SK-N-SH (cell line): Measurements from ENCODE around the gene GLCE.

Source experiments
- CTCF ChIP-seq: fragments of 200-600 bp; sonication (generic); IDR thresholded peaks from 2 replicates; pipeline ENCODE4 v1.6.1; 2017; ENCODE audit warnings: antibody characterized with exemption, mild to moderate bottlenecking, moderate library complexity
- FOXM1 ChIP-seq: IDR thresholded peaks from 2 replicates; pipeline ENCODE4 v1.4.0; 2012; ENCODE audit warnings: low read depth, mild to moderate bottlenecking

GRCh38 chr15:69194854-69195253 is 34.4 kb downstream of the GLCE start:
- no peak for TF ChIP-seq FOXM1
- TF ChIP-seq CTCF = no peak
